H1 (cell line): ENCODE measurements around the gene KCNG3. TPM values are rescaled to one million over a fixed set of nuclear protein-coding genes. Genes with fewer than 3 reads are reported as not detected.
A peak's percentile ranks its signal among the peaks of the same experiment; 100 is the strongest.

Experiments
- CTCF ChIA-PET: fragments of 300-600 bp; sonication (Branson Sonifier 250); formaldehyde crosslinking; loops from one replicate; lab custom pipeline; 2021; ENCODE audit not compliant: partially characterized antibody; lab: Charles Lee
- POLR2A ChIA-PET: fragments of 300-600 bp; sonication (Branson Sonifier 250); formaldehyde crosslinking; loops from one replicate; lab custom pipeline; 2021; ENCODE audit warnings: inconsistent platforms; ENCODE audit not compliant: partially characterized antibody; lab: Charles Lee
- DNase-seq, 2 experiments: peaks; one replicate each; pipeline versions ENCODE4 v3.0.0 to v3.0.0-alpha.2; 2010 to 2022; ENCODE audit warnings: low spot score in 2 of 2, low read depth in 1 of 2, mixed read lengths in 1 of 2
- FAIRE-seq: peaks from 2 replicates; lab custom pipeline; 2011; peaks lifted over from hg19 to GRCh38; lab: Jason Lieb, UNC
- H2AFZ ChIP-seq: 2 replicates; pipeline ENCODE4 v1.8.1; 2012; ENCODE audit warnings: low read length, inconsistent platforms
- H2AK5ac ChIP-seq: 2 replicates; pipeline ENCODE4 v1.6.1; 2013; ENCODE audit warnings: low read depth, low read length
- H2BK120ac ChIP-seq: replicated peaks from 2 replicates; pipeline ENCODE3; 2013; ENCODE audit warnings: low read depth, low read length, inconsistent platforms
- H2BK12ac ChIP-seq: 2 replicates; pipeline ENCODE4 v1.6.1; 2013; ENCODE audit warnings: low read depth, low read length
- H2BK15ac ChIP-seq: 2 replicates; pipeline ENCODE4 v1.6.1; 2013; ENCODE audit warnings: low read length
- H2BK20ac ChIP-seq: 2 replicates; pipeline ENCODE4 v1.6.1; 2013; ENCODE audit warnings: low read length
- H2BK5ac ChIP-seq: 2 replicates; pipeline ENCODE4 v1.6.1; 2013; ENCODE audit warnings: low read depth, low read length
- H3K14ac ChIP-seq: 2 replicates; pipeline ENCODE4 v1.6.1; 2013; ENCODE audit warnings: inconsistent platforms; ENCODE audit not compliant: insufficient read length
- H3K18ac ChIP-seq: 2 replicates; pipeline ENCODE4 v1.6.1; 2013; ENCODE audit warnings: low read length; ENCODE audit errors: extremely low read depth
- H3K23ac ChIP-seq: 2 replicates; pipeline ENCODE4 v1.6.1; 2013; ENCODE audit warnings: inconsistent platforms; ENCODE audit not compliant: insufficient read length
- H3K23me2 ChIP-seq: 2 replicates; pipeline ENCODE4 v1.6.1; 2013; ENCODE audit warnings: low read depth, low read length
- H3K27ac ChIP-seq: 2 replicates; pipeline ENCODE4 v1.6.1; 2011; ENCODE audit warnings: low read depth, low read length, inconsistent platforms
- H3K27me3 ChIP-seq, 4 experiments: replicated peaks in 1 of 4; 1 replicate in 1 of 4; 2 replicates in 3 of 4; pipeline versions ENCODE4 v1.6.1 to v1.8.1; 2011 to 2013; ENCODE audit warnings: low read length in 3 of 4, mild to moderate bottlenecking in 3 of 4, inconsistent platforms in 2 of 4, mixed read lengths in 2 of 4, moderate library complexity in 1 of 4; ENCODE audit not compliant: control insufficient read depth in 3 of 4, insufficient read depth in 3 of 4; ENCODE audit errors: extremely low read depth in 1 of 4
- H3K36me3 ChIP-seq, 4 experiments: 2 replicates each; pipeline versions ENCODE4 v1.6.1 to v1.8.1; 2011 to 2013; ENCODE audit warnings: mild to moderate bottlenecking in 4 of 4, low read length in 3 of 4, moderate library complexity in 2 of 4, control low read depth in 1 of 4, inconsistent platforms in 1 of 4; ENCODE audit not compliant: insufficient read depth in 4 of 4, control insufficient read depth in 2 of 4
- H3K4ac ChIP-seq: replicated peaks from 2 replicates; pipeline ENCODE3; 2013; ENCODE audit warnings: low read length, low read depth, mixed read lengths, inconsistent platforms; ENCODE audit not compliant: insufficient read length
- H3K4me1 ChIP-seq, 4 experiments: replicated peaks in 1 of 4; 1 replicate in 1 of 4; 2 replicates in 3 of 4; pipeline versions ENCODE4 v1.6.1 to v1.8.1; 2011 to 2013; ENCODE audit warnings: low read length in 3 of 4, inconsistent platforms in 2 of 4, mixed read lengths in 1 of 4; ENCODE audit not compliant: insufficient read depth in 4 of 4, control insufficient read depth in 3 of 4
- H3K4me2 ChIP-seq, 2 experiments: 2 replicates each; pipeline versions ENCODE4 v1.6.1 to v1.8.1; 2011 to 2013; ENCODE audit warnings: low read depth in 2 of 2, low read length in 2 of 2, control low read depth in 1 of 2, inconsistent platforms in 1 of 2, mild to moderate bottlenecking in 1 of 2; ENCODE audit not compliant: insufficient read depth in 1 of 2
- H3K4me3 ChIP-seq, 4 experiments: fragments of 200-600, 300-600 bp in 1 of 4; sonication (generic), shearing (Covaris generic), sonication (Bioruptor Twin) in 1 of 4; 2 replicates each; pipeline versions ENCODE4 v1.5.1 to v1.8.1; 2011 to 2016; ENCODE audit warnings: low read length in 4 of 4, low read depth in 3 of 4, control low read depth in 2 of 4, inconsistent platforms in 2 of 4, mild to moderate bottlenecking in 2 of 4, mixed read lengths in 1 of 4, moderate library complexity in 1 of 4; ENCODE audit not compliant: insufficient read depth in 2 of 4; ENCODE audit errors: extremely low read depth in 1 of 4
- H3K56ac ChIP-seq: replicated peaks from 2 replicates; pipeline ENCODE3; 2013; ENCODE audit warnings: low read depth, mild to moderate bottlenecking, mixed read lengths, low read length, inconsistent platforms; ENCODE audit not compliant: insufficient read length
- H3K79me1 ChIP-seq: 2 replicates; pipeline ENCODE4 v1.6.1; 2013; ENCODE audit warnings: low read depth, low read length, control low read depth
- H3K79me2 ChIP-seq, 2 experiments: 2 replicates each; pipeline versions ENCODE4 v1.6.1 to v1.8.1; 2012 to 2013; ENCODE audit warnings: low read length in 2 of 2, mild to moderate bottlenecking in 2 of 2, inconsistent platforms in 1 of 2; ENCODE audit not compliant: insufficient read depth in 2 of 2, control insufficient read depth in 1 of 2
- H3K9ac ChIP-seq, 4 experiments: replicated peaks in 1 of 4; 1 replicate in 1 of 4; 2 replicates in 3 of 4; pipeline versions ENCODE4 v1.6.1 to v1.8.1; 2011 to 2013; ENCODE audit warnings: low read depth in 3 of 4, low read length in 3 of 4, control low read depth in 2 of 4, mild to moderate bottlenecking in 2 of 4, moderate library complexity in 2 of 4, inconsistent platforms in 1 of 4; ENCODE audit errors: extremely low read depth in 1 of 4
- H3K9me3 ChIP-seq, 2 experiments: 2 replicates each; pipeline versions ENCODE4 v1.6.1 to v1.8.1; 2012 to 2013; ENCODE audit warnings: mild to moderate bottlenecking in 2 of 2, moderate library complexity in 2 of 2, control low read depth in 1 of 2, inconsistent platforms in 1 of 2, low read depth in 1 of 2, low read length in 1 of 2, mixed read lengths in 1 of 2; ENCODE audit not compliant: insufficient read depth in 2 of 2
- H4K20me1 ChIP-seq, 2 experiments: replicated peaks in 1 of 2; 2 replicates each; pipeline versions ENCODE3 to v1.8.1; 2011 to 2013; ENCODE audit warnings: inconsistent platforms in 2 of 2, low read length in 2 of 2, mild to moderate bottlenecking in 1 of 2; ENCODE audit not compliant: insufficient read depth in 2 of 2, control insufficient read depth in 1 of 2
- H4K5ac ChIP-seq: 2 replicates; pipeline ENCODE4 v1.6.1; 2013; ENCODE audit warnings: low read length, low read depth, mixed read lengths, inconsistent platforms; ENCODE audit not compliant: insufficient read length
- H4K8ac ChIP-seq: 2 replicates; pipeline ENCODE4 v1.8.0; 2013; ENCODE audit warnings: mild to moderate bottlenecking, moderate library complexity, low read length, inconsistent platforms; ENCODE audit not compliant: insufficient read depth; ENCODE audit errors: extremely low read depth
- H4K91ac ChIP-seq: replicated peaks from 2 replicates; pipeline ENCODE3; 2013; ENCODE audit warnings: low read length, mixed read lengths, inconsistent platforms; ENCODE audit not compliant: insufficient read length
- FOSL1 ChIP-seq: IDR thresholded peaks from 2 replicates; pipeline ENCODE4 v1.6.1; 2011; ENCODE audit warnings: mild to moderate bottlenecking, low read depth, low read length, moderate library complexity; ENCODE audit not compliant: insufficient read depth
- JUN ChIP-seq: IDR thresholded peaks from 2 replicates; pipeline ENCODE4 v1.6.1; 2011; ENCODE audit warnings: low read depth, mild to moderate bottlenecking, improper control_type of control experiment, low read length
- NANOG ChIP-seq: IDR thresholded peaks from 2 replicates; pipeline ENCODE4 v1.6.1; 2011; ENCODE audit warnings: low read length, low read depth, mild to moderate bottlenecking, inconsistent platforms; ENCODE audit not compliant: insufficient read depth, poor library complexity, severe bottlenecking
- RNF2 ChIP-seq: fragments of 200-900, 300-1000 bp; sonication (generic); IDR thresholded peaks from 2 replicates; pipeline ENCODE4 v1.7.1; 2016; ENCODE audit warnings: borderline replicate concordance, low read depth, mild to moderate bottlenecking, antibody characterized with exemption, low read length; ENCODE audit not compliant: poor library complexity, severe bottlenecking; ENCODE audit errors: missing control alignments
- RXRA ChIP-seq: IDR thresholded peaks from 2 replicates; pipeline ENCODE4 v1.6.1; 2011; ENCODE audit warnings: low read depth, mild to moderate bottlenecking, low read length, moderate library complexity; ENCODE audit not compliant: insufficient read depth
- SIN3A ChIP-seq, 2 experiments: IDR thresholded peaks in 1 of 2; conservative IDR thresholded peaks in 1 of 2; 2 replicates each; pipeline ENCODE4 v1.6.1; 2011 to 2012; ENCODE audit warnings: low read length in 2 of 2, improper control_type of control experiment in 1 of 2, low read depth in 1 of 2, mild to moderate bottlenecking in 1 of 2
- SP4 ChIP-seq: IDR thresholded peaks from 2 replicates; pipeline ENCODE4 v1.6.1; 2012; ENCODE audit warnings: low read length, inconsistent platforms
- WGBS, 2 experiments: shearing (Covaris generic) in 1 of 2; methylation state at CpG; one replicate each; pipeline versions ENCODE4 v1.1.6 to v1.1.7; 2013 to 2015; ENCODE audit warnings: low lambda C conversion rate in 2 of 2, mixed read lengths in 2 of 2, inconsistent platforms in 1 of 2, low coverage in 1 of 2, missing lambda C conversion rate in 1 of 2; ENCODE audit not compliant: insufficient replicate concordance in 2 of 2, insufficient coverage in 1 of 2, insufficient read length in 1 of 2; ENCODE audit errors: extremely low coverage in 1 of 2, missing lambda C conversion rate in 1 of 2; 5-methylcytosine and 5-hydroxymethylcytosine counted together
- polyA plus RNA-seq, 7 experiments: library from polyadenylated mRNA; depleted of rRNA in 3 of 7; stranded (reverse) in 5 of 7; unstranded in 2 of 7; fragments of >200 nt in 5 of 7; fragments of 200-250 nt in 2 of 7; gene quantifications; 1 replicate in 5 of 7; 2 replicates in 1 of 7; 4 replicates in 1 of 7; pipeline versions ENCODE4 v1.2.1 to v1.2.3, GENCODE V29; 2011 to 2013; ENCODE audit warnings: missing spikeins in 2 of 7, mixed read lengths in 2 of 7
- total RNA-seq: library from RNA; stranded (reverse); fragmentation: NEBNext Ultra II Directional; extraction: Animal tissue kit (Norgen Biotek cat#: 25700); gene quantifications from 2 replicates; pipeline ENCODE4 v1.2.1, GENCODE V29; 2021

Gene KCNG3
- total and polyA plus RNA-seq, 2 of the 8 experiments (the other 6 are each of a cell fraction or from before 2014, with no cell fraction given): 8.1 to 21.3 TPM

- H3K27ac ChIP-seq: no peak overlapping the region
- 99% methylated on average over 4 of the region's 5 CpGs; no CpG with 5 or more reads in 1 of the 2 experiments for WGBS, 2 experiments
- peaks cover 19% of the 10 kb centered on the region; the same call in 1 of the 2 replicates for H3K23me2 ChIP-seq
- H2BK20ac ChIP-seq: no peak overlapping the region
- peaks cover 11% of the 10 kb centered on the region for H3K79me1 ChIP-seq
- no peak overlapping the region for H2AFZ ChIP-seq
- H3K4me1 ChIP-seq: peaks cover 0 to 5% (median 3%) of the 10 kb centered on the region in 4 experiments; a peak in 4 of 7 replicates
- no peaks in the 10 kb centered on the region for H3K9me3 ChIP-seq
- no peak overlapping the region for H3K4me3 ChIP-seq
- peaks cover 0 to 66% (median 0%) of the 10 kb centered on the region in 4 experiments; a peak in 3 of 8 replicates for H3K36me3 ChIP-seq
- no peak overlapping the region for H3K56ac ChIP-seq
- CTCF ChIA-PET: interaction anchor here (1.0 kb wide), 1 partner anchor 8 kb away, joined by 4 read pairs; no protein-coding TSS in a partner anchor
- no peak overlapping the region for H3K4ac ChIP-seq
- H4K5ac ChIP-seq: no peak overlapping the region
- H4K20me1 ChIP-seq: peaks cover 25 to 28% of the 10 kb centered on the region in 2 experiments
- no peak overlapping the region for H3K14ac ChIP-seq
- no peak overlapping the region for H3K9ac ChIP-seq
- H4K8ac ChIP-seq: no peak overlapping the region
- H3K79me2 ChIP-seq: peaks cover 65 to 98% of the 10 kb centered on the region in 2 experiments
- H4K91ac ChIP-seq: no peak overlapping the region
- no peak overlapping the region for H2BK12ac ChIP-seq
- no peak overlapping the region for H2BK120ac ChIP-seq
- no peak overlapping the region for H2BK15ac ChIP-seq
- POLR2A ChIA-PET: no interaction called here
- no peaks in the 10 kb centered on the region; a peak in 1 of 7 replicates for H3K27me3 ChIP-seq
- H2AK5ac ChIP-seq: no peak overlapping the region
- TF ChIP-seq NANOG (no peak), SP4 (no peak), JUN (no peak), FOSL1 (no peak), SIN3A (conservative IDR thresholded peaks at IDR 0.05 in 1 of 2, IDR thresholded peaks at IDR 0.05 in 1 of 2; ENCODE audit: low read depth in 1 of 2, low read length in 2 of 2) (no peak), RNF2 (no peak), RXRA (no peak)
- H3K4me2 ChIP-seq: peak overlapping the region in 1 of 2 experiments; percentile 71; a peak in 1 of 4 replicates
- H2BK5ac ChIP-seq: no peak overlapping the region
- H3K18ac ChIP-seq: no peak overlapping the region; the same call in 1 of the 2 replicates
- FAIRE-seq (no peak), DNase-seq (no peak)
- H3K23ac ChIP-seq: no peak overlapping the region
Observed at GRCh38 chr2:42488297-42488696, 5.5 kb downstream of the KCNG3 start.
